ENCODE measurements around the gene FAR1.

Gene FAR1

GRCh38 chr11:13694115-13694514 lies 25.6 kb downstream of the FAR1 start:
- DNase-seq (ENCODE audit: low read depth) = no peak
- no peak for TF ChIP-seq CTCF (IDR thresholded peaks at IDR 0.05; ENCODE audit: low read length, missing control alignments)
- H3K4me3 ChIP-seq (replicated peaks; ENCODE audit: low read depth, low read length) = no peak overlapping the region

GRCh38 chr11:13695886-13696285 lies 27.4 kb downstream of the FAR1 start:
- H3K4me3 ChIP-seq (replicated peaks; ENCODE audit: low read depth, low read length) = no peak overlapping the region
- TF ChIP-seq CTCF (IDR thresholded peaks at IDR 0.05; ENCODE audit: low read length, missing control alignments) = no peak
- no peak for DNase-seq (ENCODE audit: low read depth)

- H3K4me3 ChIP-seq (replicated peaks; ENCODE audit: low read depth, low read length) = no peak overlapping the region
- TF ChIP-seq CTCF (IDR thresholded peaks at IDR 0.05; ENCODE audit: low read length, missing control alignments) = no peak
- DNase-seq (ENCODE audit: low read depth) = no peak
These were observed 29.2 kb downstream of the FAR1 start for GRCh38 chr11:13697710-13698109.

- no peak for DNase-seq (ENCODE audit: low read depth)
- H3K4me3 ChIP-seq (replicated peaks; ENCODE audit: low read depth, low read length) = no peak overlapping the region
- no peak for TF ChIP-seq CTCF (IDR thresholded peaks at IDR 0.05; ENCODE audit: low read length, missing control alignments)
These were observed 29.7 kb downstream of the FAR1 start for GRCh38 chr11:13698132-13698531.

- no peak for TF ChIP-seq CTCF (IDR thresholded peaks at IDR 0.05; ENCODE audit: low read length, missing control alignments)
- H3K4me3 ChIP-seq (replicated peaks; ENCODE audit: low read depth, low read length) = no peak overlapping the region
- no peak for DNase-seq (ENCODE audit: low read depth)
These were observed 30.6 kb downstream of the FAR1 start for GRCh38 chr11:13699041-13699440.

- no peak for DNase-seq (ENCODE audit: low read depth)
- H3K4me3 ChIP-seq (replicated peaks; ENCODE audit: low read depth, low read length) = no peak overlapping the region
- no peak for TF ChIP-seq CTCF (IDR thresholded peaks at IDR 0.05; ENCODE audit: low read length, missing control alignments)
These were observed 31.4 kb downstream of the FAR1 start for GRCh38 chr11:13699870-13700269.

- DNase-seq (ENCODE audit: low read depth) = no peak
- H3K4me3 ChIP-seq (replicated peaks; ENCODE audit: low read depth, low read length) = no peak overlapping the region
- no peak for TF ChIP-seq CTCF (IDR thresholded peaks at IDR 0.05; ENCODE audit: low read length, missing control alignments)
These were observed 33.0 kb downstream of the FAR1 start for GRCh38 chr11:13701506-13701905.
